Upper lobe of left lung (tissue), 6 donors: ENCODE measurements around the gene MAGI3. TPM values are rescaled to one million over a fixed set of nuclear protein-coding genes. Genes with fewer than 3 reads are reported as not detected.

Experiments
- ATAC-seq, 2 donors: fragments of 200-7000 bp; cut with Tn5 transposase; one replicate each; pipeline ENCODE4 v1.9.1; 2022; ENCODE audit warnings: mild to moderate bottlenecking in 2 of 2, moderate library complexity in 2 of 2; ENCODE audit not compliant: low FRiP score in 2 of 2
- DNase-seq, 2 donors: peaks; one replicate each; pipeline ENCODE4 v3.0.0-alpha.2; 2019 to 2020
- H3K27ac ChIP-seq, 4 donors: fragments of 200-600 bp; sonication (generic); one replicate each; pipeline ENCODE4 v1.5.1; 2016 to 2019
- H3K27me3 ChIP-seq, 4 donors: fragments of 200-600 bp; sonication (generic); one replicate each; pipeline ENCODE4 v1.5.1; 2017 to 2019
- H3K36me3 ChIP-seq, 4 donors: fragments of 200-600 bp; sonication (generic); one replicate each; pipeline ENCODE4 v1.5.1; 2016 to 2019
- H3K4me1 ChIP-seq, 4 donors: fragments of 200-600 bp; sonication (generic); one replicate each; pipeline ENCODE4 v1.5.1; 2018 to 2019
- H3K4me3 ChIP-seq, 4 donors: fragments of 200-600 bp; sonication (generic); one replicate each; pipeline ENCODE4 v1.5.1; 2017 to 2019; ENCODE audit warnings: mild to moderate bottlenecking in 2 of 4, moderate library complexity in 1 of 4
- H3K9me3 ChIP-seq, 4 donors: fragments of 200-600 bp; sonication (generic); one replicate each; pipeline ENCODE4 v1.5.1; 2018 to 2019
- CTCF ChIP-seq, 6 experiments: fragments of 450-650 bp in 4 of 6; fragments of 200-600 bp in 2 of 6; sonication (generic) in 2 of 6; IDR thresholded peaks; one replicate each; pipeline ENCODE4 v1.5.1; 2016 to 2019; ENCODE audit warnings: antibody characterized with exemption in 6 of 6
- EP300 ChIP-seq, 4 donors: sonication (generic); formaldehyde crosslinking; IDR thresholded peaks; one replicate each; pipeline ENCODE4 v1.5.1; 2017; ENCODE audit warnings: antibody characterized with exemption in 4 of 4, control low read depth in 2 of 4
- POLR2A ChIP-seq, 4 donors: fragments of 450-650 bp; IDR thresholded peaks; one replicate each; pipeline ENCODE4 v1.5.1; 2016 to 2017; ENCODE audit warnings: antibody characterized with exemption in 4 of 4, mild to moderate bottlenecking in 2 of 4
- POLR2AphosphoS5 ChIP-seq, 2 donors: sonication (generic); formaldehyde crosslinking; IDR thresholded peaks; one replicate each; pipeline ENCODE4 v1.5.1; 2017; ENCODE audit warnings: antibody characterized with exemption in 2 of 2
- WGBS, 2 donors: methylation state at CpG; one replicate each; pipeline ENCODE4 v1.1.5; 2017 to 2018; 5-methylcytosine and 5-hydroxymethylcytosine counted together
- total RNA-seq, 6 donors: library from RNA; depleted of rRNA in 4 of 6; stranded (reverse); fragments of >200 nt in 4 of 6; gene quantifications; one replicate each; pipeline versions ENCODE4 v1.1.0 to v1.2.1, GENCODE V29; 2016 to 2021
- donor health status: DM: no; HTN: no; CAD: no; lungs with moderate emphysema.
- donor health status: DM: no; HTN: yes; CAD: no; lungs with severe emphysema.

The MAGI3 gene
- total RNA-seq, 6 donors from 2014 or later = 43.3 to 181 (median 89.8) TPM

GRCh38 chr1:113438505-113439276, 48.4 kb downstream of the MAGI3 start:
- ATAC-seq (no peak), DNase-seq (no peak)
- no peak overlapping the region for H3K27ac ChIP-seq
- WGBS, 2 donors = 77 to 80% methylated on average over 3 of the region's 3 CpGs
- peaks cover 0 to 12% (median 3%) of the 10 kb centered on the region in 4 donors for H3K4me1 ChIP-seq
- H3K27me3 ChIP-seq = no peaks in the 10 kb centered on the region
- TF ChIP-seq POLR2AphosphoS5 (IDR thresholded peaks at IDR 0.05) (no peak), CTCF (IDR thresholded peaks at IDR 0.05) (no peak), EP300 (IDR thresholded peaks at IDR 0.05) (no peak), POLR2A (IDR thresholded peaks at IDR 0.05) (no peak)
- H3K4me3 ChIP-seq = no peak overlapping the region
- H3K36me3 ChIP-seq = no peaks in the 10 kb centered on the region
- no peaks in the 10 kb centered on the region for H3K9me3 ChIP-seq

- WGBS, 2 donors = 80 to 84% methylated on average over 2 of the region's 2 CpGs
- DNase-seq (no peak), ATAC-seq (no peak)
- Histone ChIP-seq H3K4me1 (peaks cover 0 to 6% (median 3%) of the 10 kb centered on the region in 4 donors), H3K27ac (no peak overlapping the region), H3K9me3 (peaks cover 0 to 5% (median under 1%) of the 10 kb centered on the region in 4 donors), H3K4me3 (no peak overlapping the region), H3K27me3 (no peaks in the 10 kb centered on the region), H3K36me3 (no peaks in the 10 kb centered on the region)
- TF ChIP-seq CTCF (IDR thresholded peaks at IDR 0.05) (no peak), POLR2A (IDR thresholded peaks at IDR 0.05) (no peak), POLR2AphosphoS5 (IDR thresholded peaks at IDR 0.05) (no peak), EP300 (IDR thresholded peaks at IDR 0.05) (no peak)
Measured at GRCh38 chr1:113439277-113439670, 49.0 kb downstream of the MAGI3 start.

- DNase-seq (no peak), ATAC-seq (no peak)
- WGBS, 2 donors = 74 to 80% methylated on average over 2 of the region's 2 CpGs
Measured at GRCh38 chr1:113442131-113442530, 51.8 kb downstream of the MAGI3 start.

GRCh38 chr1:113444857-113445256, 54.5 kb downstream of the MAGI3 start:
- no peak for ATAC-seq
- H3K27me3 ChIP-seq = no peaks in the 10 kb centered on the region
- no peak overlapping the region for H3K27ac ChIP-seq
- peaks cover 0 to 9% (median 3%) of the 10 kb centered on the region in 4 donors for H3K9me3 ChIP-seq
- TF ChIP-seq POLR2AphosphoS5 (IDR thresholded peaks at IDR 0.05) = no peak
- no peak for TF ChIP-seq POLR2A (IDR thresholded peaks at IDR 0.05)
- TF ChIP-seq CTCF (IDR thresholded peaks at IDR 0.05) = no peak
- no peak for TF ChIP-seq EP300 (IDR thresholded peaks at IDR 0.05)
- H3K4me3 ChIP-seq = no peak overlapping the region
- DNase-seq = no peak
- H3K36me3 ChIP-seq = no peaks in the 10 kb centered on the region
- H3K4me1 ChIP-seq = no peaks in the 10 kb centered on the region

More at GRCh38 chr1:113442131-113442530, 51.8 kb downstream of the MAGI3 start:
- no peak overlapping the region for H3K4me3 ChIP-seq
- no peak for TF ChIP-seq POLR2A (IDR thresholded peaks at IDR 0.05)
- no peak for TF ChIP-seq EP300 (IDR thresholded peaks at IDR 0.05)
- TF ChIP-seq CTCF (IDR thresholded peaks at IDR 0.05) = no peak
- TF ChIP-seq POLR2AphosphoS5 (IDR thresholded peaks at IDR 0.05) = no peak
- H3K36me3 ChIP-seq = no peaks in the 10 kb centered on the region
- H3K27ac ChIP-seq = no peak overlapping the region
- H3K4me1 ChIP-seq = peaks cover 0 to 5% (median 1%) of the 10 kb centered on the region in 4 donors
- peaks cover 0 to 9% (median 3%) of the 10 kb centered on the region in 4 donors for H3K9me3 ChIP-seq
- no peaks in the 10 kb centered on the region for H3K27me3 ChIP-seq

DNA sequence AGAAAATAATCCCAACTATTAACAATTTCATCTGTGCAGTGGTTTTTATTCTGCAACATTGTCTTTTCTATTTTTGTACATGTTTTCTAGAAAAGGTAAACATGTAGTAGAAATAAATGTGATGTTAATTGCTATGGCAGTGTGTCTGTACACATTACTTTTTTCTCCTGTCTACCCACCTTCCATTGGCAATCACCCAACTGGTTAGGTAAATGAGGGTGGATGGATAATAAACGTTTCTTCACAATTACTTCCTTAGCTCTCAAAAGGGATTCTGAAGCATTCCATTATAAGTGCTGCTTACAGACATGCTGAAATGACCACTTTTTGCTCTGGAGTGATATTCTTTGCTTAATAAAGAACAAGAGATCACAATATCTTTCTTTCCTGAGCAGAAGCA, 61.4 kb downstream of the MAGI3 start:
- no peak overlapping the region for H3K4me3 ChIP-seq
- H3K36me3 ChIP-seq = no peaks in the 10 kb centered on the region
- no peak for ATAC-seq
- TF ChIP-seq EP300 (IDR thresholded peaks at IDR 0.05) (no peak), POLR2A (IDR thresholded peaks at IDR 0.05) (no peak), POLR2AphosphoS5 (IDR thresholded peaks at IDR 0.05) (no peak), CTCF (IDR thresholded peaks at IDR 0.05) (no peak)
- H3K9me3 ChIP-seq = no peaks in the 10 kb centered on the region
- H3K27ac ChIP-seq = no peak overlapping the region
- 0 to 9% methylated on average over 1 of the region's 1 CpG for WGBS, 2 donors
- H3K27me3 ChIP-seq = no peaks in the 10 kb centered on the region
- DNase-seq = no peak
- H3K4me1 ChIP-seq = peaks cover 10 to 24% (median 16%) of the 10 kb centered on the region in 4 donors
